Tongue (tissue), 2 donors: ENCODE measurements around the gene TARS1. TPM values are rescaled to one million over a fixed set of nuclear protein-coding genes. Genes with fewer than 3 reads are reported as not detected.
"Not testable (repeated sequence)": the region's sequence is repeated elsewhere in the genome, so short reads cannot be mapped to it uniquely, and the experiment has no call there.

Experiments used
- DNase-seq: peaks from one replicate; pipeline ENCODE4 v3.0.0-alpha.2; 2015
- total RNA-seq: library from RNA; depleted of rRNA; stranded (reverse); fragments of >200 nt; gene quantifications from one replicate; pipeline ENCODE4 v1.2.3, GENCODE V29; 2014

Gene TARS1
- total RNA-seq, 1 donor from 2014 or later, result 112 TPM

DNA sequence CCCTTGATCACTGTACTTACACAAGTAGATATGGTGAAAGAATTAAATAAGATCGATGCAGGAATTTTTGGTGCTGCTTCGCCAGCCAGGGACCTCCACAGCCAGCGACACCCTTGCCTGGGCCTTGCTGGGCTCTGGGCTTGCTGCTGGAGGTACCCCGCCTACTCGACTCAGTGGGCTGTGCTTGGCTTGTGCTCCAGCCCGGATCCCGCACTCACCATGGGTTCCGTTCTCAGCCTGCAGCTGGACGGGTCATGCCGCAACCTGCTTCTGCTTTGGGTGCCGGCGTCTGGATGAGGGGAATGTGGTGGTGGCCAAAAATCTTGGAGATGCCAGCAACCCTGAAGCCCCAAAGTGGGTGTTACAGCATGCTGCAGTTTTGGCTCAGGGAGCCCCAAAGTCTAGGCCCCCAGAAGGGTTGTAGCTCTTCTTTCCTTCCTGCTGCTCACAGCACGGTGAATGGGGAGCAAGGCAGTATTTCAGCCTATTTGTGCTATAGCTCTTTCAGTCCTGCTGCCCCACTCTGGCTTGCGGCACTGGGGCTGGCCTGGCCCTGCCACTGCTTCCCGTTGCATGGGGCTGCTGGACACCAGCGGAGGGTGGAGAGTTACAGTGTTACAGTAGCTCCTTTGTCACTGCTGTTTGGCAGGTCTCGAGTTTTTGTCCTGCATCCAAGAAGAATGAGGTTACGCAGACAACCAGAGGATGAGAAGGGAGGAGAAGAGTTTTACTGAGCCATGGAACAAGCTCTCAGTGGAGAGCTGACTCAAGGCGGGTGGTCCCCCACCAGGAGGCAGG lies 48.0 kb downstream of the TARS1 start:
- no peak for DNase-seq

GRCh38 chr5:33489481-33490067 lies 48.8 kb downstream of the TARS1 start:
- no peak for DNase-seq

DNA sequence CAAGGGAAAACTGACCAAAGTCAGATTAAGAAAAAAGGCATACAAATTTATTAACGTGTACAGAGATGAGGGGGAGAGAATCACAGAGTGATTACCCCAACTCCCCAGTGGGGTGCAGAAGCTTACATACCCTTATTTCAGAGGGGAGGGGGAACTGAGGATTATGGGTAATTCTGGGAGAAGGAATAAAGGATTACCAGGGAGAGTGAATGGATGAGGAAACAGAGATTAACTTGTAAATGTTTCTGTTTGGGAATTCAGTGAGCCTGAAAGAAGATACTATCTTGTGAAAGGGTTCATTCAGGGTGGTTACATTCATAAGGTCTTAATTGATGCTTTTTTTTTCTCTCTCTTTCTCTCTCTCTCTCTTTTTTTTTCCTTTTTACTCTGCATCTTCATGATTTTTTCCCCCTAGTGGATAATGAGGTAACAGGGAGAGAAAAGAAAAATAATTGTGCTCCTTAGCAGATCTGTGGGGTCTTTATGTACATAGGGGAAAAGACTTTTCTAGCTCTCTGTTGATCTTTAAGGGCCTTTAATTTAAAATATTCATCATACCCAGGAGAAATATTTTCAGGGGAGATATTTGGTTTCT lies 49.4 kb downstream of the TARS1 start:
- DNase-seq, result no peak

GRCh38 chr5:33491941-33492340 lies 51.2 kb downstream of the TARS1 start:
- no peak for DNase-seq

GRCh38 chr5:33494466-33494865 lies 53.7 kb downstream of the TARS1 start:
- no peak for DNase-seq

DNA sequence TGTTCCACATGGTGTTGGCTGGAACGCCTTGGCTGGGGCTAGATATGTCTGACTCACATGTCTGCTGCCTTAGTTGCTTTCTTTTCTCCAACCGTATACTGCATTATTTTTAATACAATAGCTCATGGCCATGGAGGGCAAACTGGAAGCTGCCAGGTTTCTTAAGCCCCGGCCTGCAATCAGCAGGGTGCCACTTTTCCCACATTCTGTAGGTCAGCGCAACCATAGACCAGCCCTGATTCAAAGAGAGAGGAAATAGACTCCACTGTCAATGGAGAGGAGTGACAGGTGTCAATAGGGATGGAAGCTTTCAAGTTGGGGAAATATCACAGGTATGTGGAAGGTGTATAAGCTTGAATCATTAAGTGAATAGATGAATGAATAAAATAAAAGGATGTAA lies 60.5 kb downstream of the TARS1 start:
- DNase-seq, result no peak

GRCh38 chr5:33501899-33502298 lies 61.1 kb downstream of the TARS1 start:
- DNase-seq, result no peak

- DNase-seq, result no peak
Measured at GRCh38 chr5:33504570-33504969, 63.8 kb downstream of the TARS1 start.

DNA sequence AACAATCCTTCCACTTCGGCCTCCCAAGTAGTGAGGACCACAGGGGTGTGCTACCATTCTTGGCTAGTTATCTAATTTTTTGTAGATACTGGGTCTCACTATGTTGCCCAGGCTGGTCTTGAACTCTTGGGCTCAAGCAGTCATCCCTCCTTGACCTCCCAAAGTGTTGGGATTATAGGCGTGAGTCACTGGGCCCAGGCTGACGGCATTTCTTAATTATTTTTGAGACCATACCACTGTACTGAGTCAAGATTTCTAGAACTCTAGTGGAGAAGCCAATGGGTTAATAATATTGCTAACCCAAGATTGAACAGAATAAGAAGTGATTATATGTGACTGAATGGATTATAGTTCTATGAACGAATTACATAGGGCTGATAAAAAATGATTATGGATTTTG lies 66.7 kb downstream of the TARS1 start:
- DNase-seq, result no peak

GRCh38 chr5:33509036-33509435 lies 68.3 kb downstream of the TARS1 start:
- DNase-seq, result no peak

- DNase-seq, result no peak
Measured at GRCh38 chr5:33513462-33514185, 72.9 kb downstream of the TARS1 start.

- not testable (repeated sequence) for DNase-seq
Measured at GRCh38 chr5:33515366-33515765, 74.6 kb downstream of the TARS1 start.

DNA sequence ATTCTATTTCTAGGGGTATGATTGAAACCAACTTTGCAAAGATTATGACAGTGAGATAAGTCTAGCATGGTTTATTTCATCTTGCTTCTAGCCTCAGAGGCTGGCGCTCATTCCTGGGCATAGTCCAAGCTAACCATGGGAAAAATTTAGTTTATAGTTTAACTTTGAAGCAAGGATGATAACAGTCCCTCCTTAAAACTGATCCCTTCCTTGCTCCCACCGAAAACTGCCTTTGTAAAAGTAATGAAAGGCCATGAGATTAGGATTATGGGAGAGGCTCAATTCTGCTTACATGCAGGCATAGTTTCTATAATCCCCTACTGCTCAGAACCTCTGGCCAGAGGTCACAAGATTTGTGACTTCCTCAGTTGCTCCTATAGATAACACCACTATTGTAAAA lies 75.7 kb downstream of the TARS1 start:
- no peak for DNase-seq
